Endothelial cell of umbilical vein (primary cell): ENCODE results near the gene SWT1. TPM values are rescaled to one million over a fixed set of nuclear protein-coding genes. Genes with fewer than 3 reads are reported as not detected.

ENCODE experiments used
- BruUV-seq: library from RNA; stranded (reverse); fragments of 400-500 nt; replicated peaks from 2 replicates; lab custom pipeline; 2021; lab: Mats Ljungman, UMichigan
- CTCF ChIA-PET: fragments of 300-600, 350-600 bp; sonication (Branson Sonifier 250); formaldehyde crosslinking; loops from one replicate; lab custom pipeline; 2021; ENCODE audit warnings: antibody characterized with exemption, inconsistent platforms; lab: Charles Lee
- POLR2A ChIA-PET: fragments of 300-600, 350-600 bp; sonication (Branson Sonifier 250); formaldehyde crosslinking; loops from one replicate; lab custom pipeline; 2021; ENCODE audit warnings: antibody characterized with exemption, inconsistent platforms; lab: Charles Lee
- DNase-seq: peaks from one replicate; pipeline ENCODE4 v3.0.0-alpha.2; 2011; ENCODE audit warnings: low read depth, low spot score
- FAIRE-seq: peaks from 2 replicates; lab custom pipeline; 2011; peaks lifted over from hg19 to GRCh38; lab: Jason Lieb, UNC
- H2AFZ ChIP-seq: 2 replicates; pipeline ENCODE4 v1.6.0; 2012; ENCODE audit warnings: low read depth, low read length, control low read depth, inconsistent platforms
- H3K27ac ChIP-seq: 2 replicates; pipeline ENCODE4 v1.5.1; 2011; ENCODE audit warnings: low read depth, mild to moderate bottlenecking, control low read depth, low read length, moderate library complexity; ENCODE audit not compliant: insufficient read depth
- H3K27me3 ChIP-seq, 2 experiments: 2 replicates each; pipeline versions ENCODE4 v1.6.0 to v1.6.1; 2011; ENCODE audit warnings: low read length in 2 of 2, mixed read lengths in 1 of 2; ENCODE audit not compliant: control insufficient read depth in 2 of 2, insufficient read depth in 2 of 2
- H3K36me3 ChIP-seq, 2 experiments: 2 replicates in 1 of 2; 3 replicates in 1 of 2; pipeline ENCODE4 v1.5.1; 2011; ENCODE audit warnings: low read length in 2 of 2, mild to moderate bottlenecking in 1 of 2, moderate library complexity in 1 of 2; ENCODE audit not compliant: control insufficient read depth in 2 of 2, insufficient read depth in 2 of 2; ENCODE audit errors: extremely low read depth in 1 of 2
- H3K4me1 ChIP-seq: 3 replicates; pipeline ENCODE4 v1.5.1; 2011; ENCODE audit warnings: mild to moderate bottlenecking, low read length; ENCODE audit not compliant: control insufficient read depth, insufficient read depth; ENCODE audit errors: extremely low read depth
- H3K4me2 ChIP-seq: 2 replicates; pipeline ENCODE4 v1.6.1; 2011; ENCODE audit warnings: low read length, control low read depth, mixed read lengths; ENCODE audit not compliant: insufficient read depth
- H3K4me3 ChIP-seq, 3 experiments: fragments of 200-600 bp in 1 of 3; sonication (generic), shearing (Covaris generic) in 1 of 3; replicated peaks in 1 of 3; 2 replicates each; pipeline ENCODE4 v1.5.1; 2011 to 2016; ENCODE audit warnings: control low read depth in 3 of 3, low read length in 3 of 3, mild to moderate bottlenecking in 2 of 3, inconsistent platforms in 1 of 3, low read depth in 1 of 3, moderate library complexity in 1 of 3; ENCODE audit not compliant: insufficient read depth in 1 of 3
- H3K79me2 ChIP-seq: 2 replicates; pipeline ENCODE4 v1.6.0; 2012; ENCODE audit warnings: low read length, inconsistent platforms; ENCODE audit not compliant: control insufficient read depth, insufficient read depth
- H3K9ac ChIP-seq: replicated peaks from 2 replicates; pipeline ENCODE3; 2011; ENCODE audit warnings: low read length, control low read depth; ENCODE audit not compliant: insufficient read depth; ENCODE audit errors: extremely low read depth
- H3K9me1 ChIP-seq: replicated peaks from 3 replicates; pipeline ENCODE4 v1.6.0; 2011; ENCODE audit warnings: mild to moderate bottlenecking, low read length; ENCODE audit not compliant: control insufficient read depth, insufficient read depth; ENCODE audit errors: extremely low read depth
- H3K9me3 ChIP-seq: replicated peaks from 2 replicates; pipeline ENCODE4 v1.5.1; 2012; ENCODE audit warnings: low read length, inconsistent platforms; ENCODE audit not compliant: control insufficient read depth, insufficient read depth
- H4K20me1 ChIP-seq: replicated peaks from 2 replicates; pipeline ENCODE3; 2011; ENCODE audit warnings: mild to moderate bottlenecking, low read length; ENCODE audit not compliant: control insufficient read depth, insufficient read depth; ENCODE audit errors: extremely low read depth
- CTCF ChIP-seq, 2 donors: IDR thresholded peaks; 1 replicate in 1 of 2; 2 replicates in 1 of 2; pipeline ENCODE4 v1.5.1; 2011; ENCODE audit warnings: low read length in 2 of 2, mild to moderate bottlenecking in 2 of 2, moderate library complexity in 2 of 2, control low read depth in 1 of 2, inconsistent platforms in 1 of 2, low read depth in 1 of 2; ENCODE audit not compliant: insufficient read depth in 1 of 2; ENCODE audit errors: extremely low read depth in 1 of 2
- EZH2 ChIP-seq: IDR thresholded peaks from 2 replicates; pipeline ENCODE4 v1.6.1; 2012; ENCODE audit warnings: borderline replicate concordance, low read depth, mild to moderate bottlenecking, moderate library complexity, low read length, inconsistent platforms; ENCODE audit not compliant: severe bottlenecking
- FOS ChIP-seq: IDR thresholded peaks from 2 replicates; pipeline ENCODE4 v1.6.1; 2011; ENCODE audit warnings: mild to moderate bottlenecking, low read length, moderate library complexity, borderline replicate concordance; ENCODE audit not compliant: insufficient read depth
- GATA2 ChIP-seq: IDR thresholded peaks from 2 replicates; pipeline ENCODE4 v1.7.0; 2011; ENCODE audit warnings: low read depth, mild to moderate bottlenecking, moderate library complexity, mixed read lengths, low read length; ENCODE audit not compliant: insufficient read length, insufficient read depth
- JUN ChIP-seq: IDR thresholded peaks from 2 replicates; pipeline ENCODE4 v1.6.1; 2011; ENCODE audit warnings: borderline replicate concordance, low read depth; ENCODE audit not compliant: insufficient read length, insufficient read depth
- MAX ChIP-seq: IDR thresholded peaks from 2 replicates; pipeline ENCODE4 v1.6.1; 2011; ENCODE audit not compliant: insufficient read depth, insufficient read length
- MYC ChIP-seq: IDR thresholded peaks from one replicate; pipeline ENCODE4 v1.6.1; 2011; ENCODE audit warnings: mild to moderate bottlenecking, low read depth, low read length
- POLR2A ChIP-seq: IDR thresholded peaks from 2 replicates; pipeline ENCODE4 v1.6.1; 2012; ENCODE audit warnings: low read depth, mild to moderate bottlenecking, control low read depth, low read length
- POLR2AphosphoS5 ChIP-seq: IDR thresholded peaks from 2 replicates; pipeline ENCODE4 v1.6.1; 2012; ENCODE audit warnings: low read depth, mild to moderate bottlenecking, control low read depth, low read length, moderate library complexity; ENCODE audit not compliant: insufficient read depth
- dilution Hi-C: fragments of 300-500 bp; cut with MboI; formaldehyde crosslinking; loops from one replicate; pipeline ENCODE4 v1.15.0; 2019; ENCODE audit warnings: low sequenced_read_pairs; ENCODE audit not compliant: extremely low pct_ligation_motif_present
- intact Hi-C: fragments of 100-400 bp; cut with micrococcal nuclease; formaldehyde crosslinking; loops from one replicate; pipeline ENCODE4 v1.10.0; 2022
- polyA plus RNA-seq, 4 experiments: library from polyadenylated mRNA; depleted of rRNA in 3 of 4; stranded (reverse) in 3 of 4; unstranded in 1 of 4; fragments of >200 nt; gene quantifications; 2 replicates each; pipeline versions ENCODE4 v1.2.1 to v1.2.3, GENCODE V29; 2011 to 2012; ENCODE audit warnings: missing spikeins in 1 of 4
- total RNA-seq: library from RNA; stranded (reverse); gene quantifications from 2 replicates; pipeline ENCODE4 v1.2.3, GENCODE V29; 2021

Gene SWT1
- total and polyA plus RNA-seq, 2 donors (not counting 3 experiments of a cell fraction or from before 2014, with no cell fraction given), result 1.0 to 4.3 TPM

DNA sequence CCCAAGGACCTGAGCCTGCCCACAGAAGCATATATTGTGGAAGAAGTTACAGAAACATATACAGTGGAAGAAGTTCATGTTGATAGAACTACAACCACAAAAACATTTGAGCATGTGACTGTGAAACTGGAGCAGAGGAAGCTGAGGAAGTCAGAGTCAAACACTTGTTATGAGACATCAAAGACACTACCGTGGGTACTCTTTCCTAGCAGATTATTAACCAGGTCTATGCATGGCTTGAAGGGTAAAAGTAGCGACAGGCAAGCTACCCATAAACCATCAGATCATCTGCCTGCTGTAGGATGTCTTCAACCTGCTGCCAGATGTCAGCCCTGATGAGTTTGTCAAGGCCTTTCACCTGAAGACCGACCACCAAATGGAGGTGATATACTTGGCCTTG, 124.3 kb downstream of the SWT1 start:
- ChIA-PET POLR2A (no interaction called here), CTCF (interaction anchor here (1.1 to 2.3 kb wide), 2 partner anchors 11 to 400 kb away, joined by 3 to 6 read pairs; no protein-coding TSS in a partner anchor)
- Histone ChIP-seq H3K79me2 (no peaks in the 10 kb centered on the region), H4K20me1 (no peaks in the 10 kb centered on the region), H3K4me1 (peaks cover 2% of the 10 kb centered on the region), H3K4me3 (no peak overlapping the region), H3K36me3 (no peaks in the 10 kb centered on the region), H2AFZ (no peak overlapping the region), H3K9ac (no peak overlapping the region), H3K4me2 (no peak overlapping the region), H3K27me3 (no peaks in the 10 kb centered on the region), H3K9me3 (no peaks in the 10 kb centered on the region), H3K27ac (no peak overlapping the region), H3K9me1 (no peaks in the 10 kb centered on the region)
- FAIRE-seq (no peak), DNase-seq (no peak)
- no TSS peak for BruUV-seq
- intact Hi-C loops (no loop called here), dilution Hi-C loops (no loop called here)
- TF ChIP-seq MYC (no peak), EZH2 (no peak), MAX (no peak), FOS (no peak), GATA2 (no peak), POLR2A (no peak), CTCF (IDR thresholded peaks at IDR 0.05; ENCODE audit: extremely low read depth in 1 of 2, insufficient read depth in 1 of 2, low read depth in 1 of 2, low read length in 2 of 2) (no peak), POLR2AphosphoS5 (no peak), JUN (no peak)
